HepG2 (cell line): Measurements from ENCODE around the gene CCDC183. TPM values are rescaled to one million over a fixed set of nuclear protein-coding genes. Genes with fewer than 3 reads are reported as not detected.

Experiments
- ARNT ChIP-seq: fragments of 450-650 bp; IDR thresholded peaks from 2 replicates; pipeline ENCODE4 v1.6.1; 2017
- ASH2L ChIP-seq: fragments of 300-600, 200-600 bp; sonication (generic); IDR thresholded peaks from 2 replicates; pipeline ENCODE4 v1.7.0; 2017; ENCODE audit warnings: low read depth, mild to moderate bottlenecking, moderate library complexity, mixed read lengths, low read length; ENCODE audit not compliant: insufficient read length
- BCLAF1 ChIP-seq: fragments of 450-650 bp; IDR thresholded peaks from 2 replicates; pipeline ENCODE4 v1.6.1; 2017; ENCODE audit warnings: mild to moderate bottlenecking
- CENPBD1 ChIP-seq: sonication (generic); formaldehyde crosslinking; IDR thresholded peaks from 2 replicates; pipeline ENCODE4 v1.8.0; 2022; ENCODE audit warnings: missing genetic modification reagents, low read depth, mild to moderate bottlenecking, borderline replicate concordance
- CREM ChIP-seq, 2 experiments: sonication (generic) in 1 of 2; formaldehyde crosslinking in 1 of 2; IDR thresholded peaks; 2 replicates each; pipeline versions ENCODE4 v1.4.0 to v1.6.1; 2016 to 2020; ENCODE audit warnings: antibody characterized with exemption in 1 of 2, mild to moderate bottlenecking in 1 of 2, missing genetic modification reagents in 1 of 2
- GABPB1 ChIP-seq: IDR thresholded peaks from 2 replicates; pipeline ENCODE4 v1.6.1; 2016; ENCODE audit warnings: mild to moderate bottlenecking, missing genetic modification reagents, moderate library complexity, missing compliant biosample characterization
- HNRNPK ChIP-seq: fragments of 200-400 bp; formaldehyde crosslinking; IDR thresholded peaks from 2 replicates; pipeline ENCODE4 v1.6.1; 2018; ENCODE audit warnings: low read length, low read depth, moderate library complexity, mild to moderate bottlenecking; ENCODE audit not compliant: poor library complexity, severe bottlenecking
- KDM3A ChIP-seq: IDR thresholded peaks from 2 replicates; pipeline ENCODE4 v1.6.1; 2018; ENCODE audit warnings: low read depth, missing compliant biosample characterization
- KDM5B ChIP-seq: sonication (generic); formaldehyde crosslinking; IDR thresholded peaks from 2 replicates; pipeline ENCODE4 v1.4.0; 2020; ENCODE audit warnings: missing genetic modification reagents, mild to moderate bottlenecking, borderline replicate concordance
- LCORL ChIP-seq, 2 experiments: fragments of 450-650 bp in 1 of 2; sonication (generic) in 1 of 2; formaldehyde crosslinking in 1 of 2; IDR thresholded peaks; 2 replicates each; pipeline versions ENCODE4 v1.5.0 to v1.6.1; 2017 to 2020; ENCODE audit warnings: antibody characterized with exemption in 1 of 2, missing genetic modification reagents in 1 of 2
- MED1 ChIP-seq: sonication (generic); formaldehyde crosslinking; IDR thresholded peaks from 2 replicates; pipeline ENCODE4 v1.4.0; 2020; ENCODE audit warnings: missing genetic modification reagents
- MEIS2 ChIP-seq: sonication (generic); formaldehyde crosslinking; IDR thresholded peaks from 2 replicates; pipeline ENCODE4 v1.9.0; 2021; ENCODE audit warnings: mild to moderate bottlenecking, missing genetic modification reagents
- PHB2 ChIP-seq: fragments of 450-650 bp; IDR thresholded peaks from 2 replicates; pipeline ENCODE4 v1.6.1; 2018; ENCODE audit not compliant: partially characterized antibody
- RXRA ChIP-seq: sonication (generic); formaldehyde crosslinking; IDR thresholded peaks from 2 replicates; pipeline ENCODE4 v1.5.1; 2020; ENCODE audit warnings: missing genetic modification reagents
- SP5 ChIP-seq: IDR thresholded peaks from 2 replicates; pipeline ENCODE4 v1.6.1; 2016; ENCODE audit warnings: low read depth, borderline replicate concordance
- SRSF9 ChIP-seq: fragments of 200-400 bp; formaldehyde crosslinking; IDR thresholded peaks from 2 replicates; pipeline ENCODE4 v1.6.1; 2018; ENCODE audit warnings: borderline replicate concordance, mild to moderate bottlenecking, low read depth, low read length; ENCODE audit not compliant: insufficient read depth, poor library complexity, severe bottlenecking
- TEF ChIP-seq: sonication (generic); formaldehyde crosslinking; IDR thresholded peaks from 2 replicates; pipeline ENCODE4 v1.5.0; 2020; ENCODE audit warnings: missing genetic modification reagents
- THYN1 ChIP-seq: sonication (generic); formaldehyde crosslinking; IDR thresholded peaks from 2 replicates; pipeline ENCODE4 v1.8.1; 2023; ENCODE audit warnings: low read depth, mild to moderate bottlenecking, moderate library complexity, missing genetic modification reagents, borderline replicate concordance
- ZBTB43 ChIP-seq: sonication (generic); formaldehyde crosslinking; conservative IDR thresholded peaks from 2 replicates; pipeline ENCODE4 v1.4.0; 2020; ENCODE audit warnings: missing genetic modification reagents
- ZFP36L1 ChIP-seq: sonication (generic); formaldehyde crosslinking; IDR thresholded peaks from 2 replicates; pipeline ENCODE4 v1.8.0; 2022; ENCODE audit warnings: mild to moderate bottlenecking, missing genetic modification reagents, moderate library complexity
- ZFY ChIP-seq: sonication (generic); formaldehyde crosslinking; IDR thresholded peaks from 2 replicates; pipeline ENCODE4 v1.4.0; 2020; ENCODE audit warnings: missing genetic modification reagents
- ZNF552 ChIP-seq: sonication (generic); formaldehyde crosslinking; IDR thresholded peaks from 2 replicates; pipeline ENCODE4 v1.9.0; 2022; ENCODE audit warnings: missing genetic modification reagents, mild to moderate bottlenecking, borderline replicate concordance
- ZSCAN5A ChIP-seq: sonication (generic); formaldehyde crosslinking; IDR thresholded peaks from 2 replicates; pipeline ENCODE4 v1.8.0; 2022; ENCODE audit warnings: mild to moderate bottlenecking, missing genetic modification reagents, borderline replicate concordance
- polyA plus RNA-seq, 8 experiments: library from polyadenylated mRNA; depleted of rRNA in 3 of 8; stranded (reverse) in 7 of 8; unstranded in 1 of 8; fragments of >200 nt; fragmentation: Illumina TruSeq in 4 of 8; extraction: Trizol in 4 of 8; gene quantifications; 2 replicates each; pipeline versions ENCODE4 v1.2.1 to v1.2.3, GENCODE V29; 2011 to 2016; ENCODE audit warnings: low read depth in 4 of 8, missing spikeins in 1 of 8, mixed read lengths in 1 of 8; ENCODE audit not compliant: insufficient read depth in 1 of 8
- total RNA-seq, 5 experiments: library from RNA; depleted of rRNA; stranded (reverse); fragments of >200 nt; fragmentation: Illumina TruSeq; extraction: Trizol; gene quantifications; 2 replicates each; pipeline ENCODE4 v1.2.3, GENCODE V29; 2016; ENCODE audit warnings: low read depth in 1 of 5

Gene CCDC183
- total and polyA plus RNA-seq, 2 of the 13 experiments (the other 11 are each of a cell fraction or from before 2014, with no cell fraction given), result 5.0 to 66.4 TPM

- TF ChIP-seq SP5 (peak; percentile 32; the same call in 1 of the 2 replicates), ZFY (0 out of 2 replicates have a peak, but pooled peaks have one; percentile 5), LCORL (IDR thresholded peaks at IDR 0.05) (peak; percentile 12; the same call in 1 of the 2 replicates), LCORL (CRISPR knock-in tag; IDR thresholded peaks at IDR 0.05) (no peak), TEF (CRISPR knock-in tag) (no peak), BCLAF1 (no peak), ZNF552 (CRISPR knock-in tag) (no peak), ZFP36L1 (CRISPR knock-in tag) (no peak), KDM3A (no peak), KDM5B (CRISPR knock-in tag) (no peak), ZSCAN5A (CRISPR knock-in tag) (0 out of 2 replicates have a peak, but pooled peaks have one; percentile 42), THYN1 (no peak), PHB2 (no peak), ARNT (no peak), CENPBD1 (CRISPR knock-in tag) (no peak), MED1 (peak; percentile 36; the same call in 1 of the 2 replicates), ASH2L (peak; percentile 15), ZBTB43 (CRISPR knock-in tag) (0 out of 2 replicates have a peak, but pooled peaks have one; percentile 5), CREM (IDR thresholded peaks at IDR 0.05) (peak; percentile 71), CREM (CRISPR knock-in tag; IDR thresholded peaks at IDR 0.05) (no peak), HNRNPK (no peak), MEIS2 (no peak), SRSF9 (no peak), RXRA (no peak), GABPB1 (CRISPR knock-in tag) (no peak)
Measured at GRCh38 chr9:136789523-136789937, 6.6 kb upstream of the CCDC183 start (continued).
